GM13977 (cell line): Measurements from ENCODE around the gene OR10J5.
A peak's percentile ranks its signal among the peaks of the same experiment; 100 is the strongest.

Experiments
- DNase-seq: peaks from one replicate; pipeline ENCODE4 v3.0.0; 2012; ENCODE audit warnings: low spot score
- CTCF ChIP-seq: IDR thresholded peaks from 2 replicates; pipeline ENCODE4 v1.5.1; 2012; ENCODE audit warnings: mild to moderate bottlenecking, control low read depth; ENCODE audit not compliant: insufficient read depth; ENCODE audit errors: extremely low read depth, missing control alignments
- in situ Hi-C: fragments of 300-500 bp; cut with MboI; formaldehyde crosslinking; loops from one replicate; pipeline ENCODE4 v1.12.0; 2022; ENCODE audit warnings: low sequenced_read_pairs, low pct_unique_long_range_greater_than_20kb, mixed read lengths, inconsistent platforms; ENCODE audit not compliant: unreplicated experiment

Gene OR10J5

GRCh38 chr1:159535907-159536306 is at the start of gene OR10J5:
TSS of gene OR10J5 (minus strand) at chr1:159536007. CDS start at chr1:159536007, 0 bp downstream.
- no peak for TF ChIP-seq CTCF
- no peak for DNase-seq
- in situ Hi-C loops: no loop called here

- no peak for TF ChIP-seq CTCF
- in situ Hi-C loops: no loop called here
- DNase-seq: no peak
These were observed 48.7 kb upstream of the OR10J5 start for GRCh38 chr1:159584536-159584935.

GRCh38 chr1:159581422-159581821 is 45.6 kb upstream of the OR10J5 start:
- no peak for DNase-seq
- no peak for TF ChIP-seq CTCF
- in situ Hi-C loops: no loop called here

GRCh38 chr1:159580340-159580739 is 44.5 kb upstream of the OR10J5 start:
- TF ChIP-seq CTCF: no peak

GRCh38 chr1:159577446-159577845 is 41.6 kb upstream of the OR10J5 start:
- in situ Hi-C loops: no loop called here
- no peak for DNase-seq

More at GRCh38 chr1:159580340-159580739, 44.5 kb upstream of the OR10J5 start:
- in situ Hi-C loops: no loop called here
- DNase-seq: peak; percentile 26

GRCh38 chr1:159562680-159563079 is 26.9 kb upstream of the OR10J5 start:
- in situ Hi-C loops: no loop called here
- TF ChIP-seq CTCF: no peak
- DNase-seq: no peak

More at GRCh38 chr1:159577446-159577845, 41.6 kb upstream of the OR10J5 start:
- no peak for TF ChIP-seq CTCF

GRCh38 chr1:159561497-159561896 is 25.7 kb upstream of the OR10J5 start:
- no peak for DNase-seq
- in situ Hi-C loops: no loop called here
- TF ChIP-seq CTCF: no peak
